Keratinocyte (primary cell): ENCODE data around the gene SLC16A13. TPM values are rescaled to one million over a fixed set of nuclear protein-coding genes. Genes with fewer than 3 reads are reported as not detected.

Source experiments
- DNase-seq: peaks from one replicate; pipeline ENCODE4 v3.0.0-alpha.2; 2011; ENCODE audit warnings: low read depth, missing footprints, low spot score
- FAIRE-seq: peaks from 2 replicates; lab custom pipeline; 2011; peaks lifted over from hg19 to GRCh38; lab: Jason Lieb, UNC
- H2AFZ ChIP-seq: 2 replicates; pipeline ENCODE4 v1.6.0; 2012; ENCODE audit warnings: low read length, control low read depth, inconsistent platforms; ENCODE audit not compliant: control insufficient read depth
- H3K27ac ChIP-seq: 2 replicates; pipeline ENCODE4 v1.5.1; 2011; ENCODE audit warnings: low read length; ENCODE audit not compliant: control insufficient read depth, insufficient read depth
- H3K27me3 ChIP-seq: 3 replicates; pipeline ENCODE4 v1.6.0; 2011; ENCODE audit warnings: low read length; ENCODE audit not compliant: control insufficient read depth, insufficient read depth; ENCODE audit errors: extremely low read depth
- H3K36me3 ChIP-seq, 2 experiments: 2 replicates in 1 of 2; 3 replicates in 1 of 2; pipeline ENCODE4 v1.5.1; 2011; ENCODE audit warnings: low read length in 2 of 2, mild to moderate bottlenecking in 1 of 2; ENCODE audit not compliant: control insufficient read depth in 2 of 2, insufficient read depth in 2 of 2; ENCODE audit errors: extremely low read depth in 1 of 2
- H3K4me1 ChIP-seq: 3 replicates; pipeline ENCODE4 v1.5.1; 2011; ENCODE audit warnings: low read length; ENCODE audit not compliant: control insufficient read depth, insufficient read depth; ENCODE audit errors: extremely low read depth
- H3K4me2 ChIP-seq: 3 replicates; pipeline ENCODE4 v1.6.0; 2011; ENCODE audit warnings: low read depth, low read length; ENCODE audit not compliant: control insufficient read depth, insufficient read depth; ENCODE audit errors: extremely low read depth
- H3K4me3 ChIP-seq, 3 experiments: fragments of 200-600 bp in 1 of 3; sonication (generic) in 1 of 3; 2 replicates in 2 of 3; 3 replicates in 1 of 3; pipeline ENCODE4 v1.5.1; 2011 to 2016; ENCODE audit warnings: low read length in 3 of 3, mild to moderate bottlenecking in 3 of 3, control low read depth in 2 of 3, inconsistent platforms in 1 of 3, low read depth in 1 of 3, mixed read lengths in 1 of 3, mixed run types in 1 of 3, moderate library complexity in 1 of 3; ENCODE audit not compliant: control insufficient read depth in 2 of 3, insufficient read depth in 2 of 3; ENCODE audit errors: extremely low read depth in 1 of 3
- H3K79me2 ChIP-seq: 2 replicates; pipeline ENCODE4 v1.6.0; 2012; ENCODE audit warnings: low read length; ENCODE audit not compliant: control insufficient read depth, insufficient read depth
- H3K9ac ChIP-seq: 3 replicates; pipeline ENCODE4 v1.6.0; 2011; ENCODE audit warnings: low read length; ENCODE audit not compliant: control insufficient read depth, insufficient read depth; ENCODE audit errors: extremely low read depth
- H3K9me1 ChIP-seq: 3 replicates; pipeline ENCODE4 v1.6.0; 2011; ENCODE audit warnings: low read length; ENCODE audit not compliant: control insufficient read depth, insufficient read depth; ENCODE audit errors: extremely low read depth
- H3K9me3 ChIP-seq: 2 replicates; pipeline ENCODE4 v1.5.1; 2012; ENCODE audit warnings: low read depth, low read length; ENCODE audit not compliant: control insufficient read depth
- H4K20me1 ChIP-seq: 3 replicates; pipeline ENCODE4 v1.6.0; 2011; ENCODE audit warnings: low read length; ENCODE audit not compliant: control insufficient read depth, insufficient read depth; ENCODE audit errors: extremely low read depth
- EZH2 ChIP-seq: IDR thresholded peaks from one replicate; pipeline ENCODE4 v1.6.1; 2012; ENCODE audit warnings: inconsistent platforms, mild to moderate bottlenecking, low read length, moderate library complexity
- dilution Hi-C: fragments of 300-500 bp; cut with MboI; formaldehyde crosslinking; loops from one replicate; pipeline ENCODE4 v1.7.0; 2020; ENCODE audit warnings: low sequenced_read_pairs; ENCODE audit not compliant: extremely low pct_ligation_motif_present
- polyA plus RNA-seq, 5 experiments: library from polyadenylated mRNA; depleted of rRNA in 3 of 5; stranded (reverse) in 3 of 5; stranded (forward) in 1 of 5; unstranded in 1 of 5; fragments of >200 nt; gene quantifications; 1 replicate in 1 of 5; 2 replicates in 3 of 5; 3 replicates in 1 of 5; pipeline versions ENCODE4 v1.2.1 to v1.2.3, GENCODE V29; 2011 to 2012; ENCODE audit warnings: missing spikeins in 2 of 5, low read depth in 1 of 5, low replicate concordance in 1 of 5
- TF ChIP-seq, protein P1 (sequence below), 3 experiments: IDR thresholded peaks in 1 of 3; conservative IDR thresholded peaks in 1 of 3; optimal IDR thresholded peaks in 1 of 3; 2 replicates in 2 of 3; 3 replicates in 1 of 3; pipeline versions ENCODE3 to v1.5.1; 2011; ENCODE audit warnings: low read length in 3 of 3, mild to moderate bottlenecking in 3 of 3, moderate library complexity in 2 of 3, control low read depth in 1 of 3, inconsistent platforms in 1 of 3; ENCODE audit not compliant: insufficient read depth in 2 of 3; ENCODE audit errors: extremely low read depth in 1 of 3

SLC16A13 gene
- polyA plus RNA-seq, 1 donor (not counting 4 experiments of a cell fraction or from before 2014, with no cell fraction given), result 2.7 TPM

DNA sequence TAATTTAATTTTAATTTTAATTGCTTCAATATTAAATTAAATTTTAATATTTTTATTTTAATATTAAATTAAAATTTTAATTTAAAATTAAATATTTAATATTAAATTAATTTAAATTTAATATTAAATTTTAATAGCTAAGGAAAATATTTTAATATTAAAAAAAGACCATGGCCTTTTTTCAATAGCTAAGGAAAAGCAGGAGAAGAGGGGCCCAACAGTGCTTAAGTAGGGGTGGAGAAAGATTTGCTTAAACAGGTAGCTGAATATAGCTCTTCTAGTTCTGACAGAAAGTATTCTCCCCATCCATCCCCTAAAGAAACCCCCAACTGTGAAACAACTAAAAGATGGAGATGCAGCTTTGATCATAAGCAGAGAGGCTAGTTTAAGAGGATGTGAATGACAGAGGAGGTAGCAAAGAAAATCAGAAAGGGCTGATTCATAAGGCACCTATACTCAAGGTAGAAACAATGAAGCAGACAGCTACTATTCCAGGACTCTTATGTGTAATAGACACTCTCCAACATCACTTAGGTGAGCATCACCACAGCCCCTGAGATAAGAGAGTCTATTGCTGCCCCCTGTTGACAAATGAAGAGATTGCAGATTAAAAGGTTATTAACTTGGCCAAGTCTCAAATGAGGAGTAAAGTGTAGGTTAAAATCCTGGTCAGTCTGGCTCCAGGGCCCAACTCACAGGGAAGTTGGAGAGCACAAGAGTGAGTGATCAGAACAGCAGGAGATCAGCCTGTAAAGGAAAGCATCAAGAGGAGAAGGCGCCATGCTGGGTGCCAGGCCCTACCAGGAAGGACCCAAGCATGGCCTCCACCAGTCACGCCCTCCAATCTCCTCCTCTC, 31.2 kb upstream of the SLC16A13 start:
- peaks cover 19 to 30% of the 10 kb centered on the region in 2 experiments for H3K36me3 ChIP-seq
- peaks cover 16% of the 10 kb centered on the region for H3K79me2 ChIP-seq
- H3K4me3 ChIP-seq, result no peak overlapping the region
- H3K4me1 ChIP-seq, result no peaks in the 10 kb centered on the region
- no peak overlapping the region for H3K27ac ChIP-seq
- TF ChIP-seq, protein P1, sequence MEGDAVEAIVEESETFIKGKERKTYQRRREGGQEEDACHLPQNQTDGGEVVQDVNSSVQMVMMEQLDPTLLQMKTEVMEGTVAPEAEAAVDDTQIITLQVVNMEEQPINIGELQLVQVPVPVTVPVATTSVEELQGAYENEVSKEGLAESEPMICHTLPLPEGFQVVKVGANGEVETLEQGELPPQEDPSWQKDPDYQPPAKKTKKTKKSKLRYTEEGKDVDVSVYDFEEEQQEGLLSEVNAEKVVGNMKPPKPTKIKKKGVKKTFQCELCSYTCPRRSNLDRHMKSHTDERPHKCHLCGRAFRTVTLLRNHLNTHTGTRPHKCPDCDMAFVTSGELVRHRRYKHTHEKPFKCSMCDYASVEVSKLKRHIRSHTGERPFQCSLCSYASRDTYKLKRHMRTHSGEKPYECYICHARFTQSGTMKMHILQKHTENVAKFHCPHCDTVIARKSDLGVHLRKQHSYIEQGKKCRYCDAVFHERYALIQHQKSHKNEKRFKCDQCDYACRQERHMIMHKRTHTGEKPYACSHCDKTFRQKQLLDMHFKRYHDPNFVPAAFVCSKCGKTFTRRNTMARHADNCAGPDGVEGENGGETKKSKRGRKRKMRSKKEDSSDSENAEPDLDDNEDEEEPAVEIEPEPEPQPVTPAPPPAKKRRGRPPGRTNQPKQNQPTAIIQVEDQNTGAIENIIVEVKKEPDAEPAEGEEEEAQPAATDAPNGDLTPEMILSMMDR (optimal IDR thresholded peaks at IDR 0.05 in 1 of 3, IDR thresholded peaks at IDR 0.05 in 1 of 3, conservative IDR thresholded peaks at IDR 0.05 in 1 of 3; ENCODE audit: extremely low read depth in 1 of 3, insufficient read depth in 2 of 3, low read length in 3 of 3), result peak; percentile 44 to 65 (median 46)
- TF ChIP-seq EZH2, result no peak
- H4K20me1 ChIP-seq, result peaks cover 3% of the 10 kb centered on the region
- FAIRE-seq (peak; percentile 93), DNase-seq (no peak)
- H3K9me1 ChIP-seq, result no peaks in the 10 kb centered on the region
- H3K9ac ChIP-seq, result no peak overlapping the region
- no peaks in the 10 kb centered on the region for H3K27me3 ChIP-seq
- H3K4me2 ChIP-seq, result no peak overlapping the region
- no peak overlapping the region for H2AFZ ChIP-seq
- H3K9me3 ChIP-seq, result no peaks in the 10 kb centered on the region
- dilution Hi-C loops, result no loop called here

DNA sequence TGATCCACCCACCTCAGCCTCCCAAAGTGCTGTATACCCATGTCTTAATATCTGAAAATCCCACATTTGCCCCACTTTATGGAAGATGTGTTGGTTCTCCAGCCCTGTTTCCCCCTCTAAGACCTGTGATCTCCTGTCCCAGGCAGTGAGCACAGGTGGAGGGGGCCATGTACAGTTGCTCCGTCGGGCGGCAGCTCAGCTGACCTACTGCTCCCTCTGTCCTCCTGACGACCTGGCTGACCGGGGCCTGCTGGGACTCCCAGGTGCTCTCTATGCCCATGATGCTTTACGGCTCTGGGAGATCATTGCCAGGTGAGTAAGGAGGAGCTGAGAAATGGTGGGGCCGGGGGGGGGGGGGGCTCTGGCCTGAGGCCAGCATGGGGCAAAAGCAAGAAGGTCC, 30.1 kb upstream of the SLC16A13 start:
- dilution Hi-C loops, result no loop called here
- no peak for DNase-seq
- Histone ChIP-seq H2AFZ (no peak overlapping the region), H3K27me3 (no peaks in the 10 kb centered on the region), H3K36me3 (peaks cover 20 to 30% of the 10 kb centered on the region in 2 experiments), H3K79me2 (peaks cover 27% of the 10 kb centered on the region), H3K27ac (no peak overlapping the region), H3K4me3 (no peak overlapping the region), H3K9ac (no peak overlapping the region), H3K9me3 (no peaks in the 10 kb centered on the region), H3K4me1 (peaks cover under 1% of the 10 kb centered on the region), H3K4me2 (no peak overlapping the region), H3K9me1 (no peaks in the 10 kb centered on the region), H4K20me1 (peaks cover 3% of the 10 kb centered on the region)
- TF ChIP-seq, protein P1 (optimal IDR thresholded peaks at IDR 0.05 in 1 of 3, IDR thresholded peaks at IDR 0.05 in 1 of 3, conservative IDR thresholded peaks at IDR 0.05 in 1 of 3; ENCODE audit: extremely low read depth in 1 of 3, insufficient read depth in 2 of 3, low read length in 3 of 3), result no peak
- TF ChIP-seq EZH2, result no peak
- FAIRE-seq, result no peak
